HG02943 (cell line): ENCODE measurements around the gene ERBB3.
"Not testable (repeated sequence)": the region's sequence is repeated elsewhere in the genome, so short reads cannot be mapped to it uniquely, and the experiment has no call there.

Experiments
- ATAC-seq: cut with Tn5 transposase; IDR thresholded peaks from one replicate; pipeline ENCODE4 v1.9.1; 2021; ENCODE audit warnings: mild to moderate bottlenecking, low read depth, moderate library complexity; ENCODE audit not compliant: unreplicated experiment

The ERBB3 gene

DNA sequence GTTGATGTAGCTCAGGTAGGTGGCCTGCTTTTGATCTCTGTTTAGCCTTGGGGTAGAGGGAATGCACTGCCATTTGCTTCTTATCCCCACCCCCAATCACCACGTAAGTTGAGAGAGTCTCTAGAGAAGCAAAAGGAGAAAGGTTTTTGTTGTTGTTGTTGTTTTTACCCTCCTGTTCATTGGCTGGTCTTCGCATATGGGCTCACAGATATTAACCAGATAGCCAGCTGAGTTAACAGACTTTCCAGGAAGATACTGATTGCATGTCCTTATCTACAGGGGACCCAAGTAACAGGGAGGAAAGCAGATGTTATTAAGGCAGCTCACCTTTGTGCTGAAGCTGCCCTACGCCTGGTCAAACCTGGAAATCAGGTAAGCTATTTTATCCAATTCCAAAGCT is 27.3 kb downstream of the ERBB3 start:
- ATAC-seq = no peak

DNA sequence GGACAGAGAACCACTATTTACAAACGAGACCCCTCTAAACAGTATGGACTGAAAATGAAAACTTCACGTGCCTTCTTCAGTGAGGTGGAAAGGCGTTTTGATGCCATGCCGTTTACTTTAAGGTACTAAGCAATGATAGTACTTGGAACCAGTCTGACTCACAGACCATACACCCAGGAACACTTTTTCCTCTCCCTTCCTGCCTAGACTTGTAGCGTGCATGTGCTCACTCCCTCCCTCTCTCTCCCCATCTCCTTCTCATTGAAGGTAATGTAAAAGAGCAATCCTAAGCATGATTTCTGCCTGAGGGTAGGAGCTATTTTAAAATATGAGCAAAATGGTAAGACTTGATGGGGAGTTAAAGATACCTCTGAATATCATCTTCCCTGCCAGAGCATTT is 30.6 kb downstream of the ERBB3 start:
- no peak for ATAC-seq

DNA sequence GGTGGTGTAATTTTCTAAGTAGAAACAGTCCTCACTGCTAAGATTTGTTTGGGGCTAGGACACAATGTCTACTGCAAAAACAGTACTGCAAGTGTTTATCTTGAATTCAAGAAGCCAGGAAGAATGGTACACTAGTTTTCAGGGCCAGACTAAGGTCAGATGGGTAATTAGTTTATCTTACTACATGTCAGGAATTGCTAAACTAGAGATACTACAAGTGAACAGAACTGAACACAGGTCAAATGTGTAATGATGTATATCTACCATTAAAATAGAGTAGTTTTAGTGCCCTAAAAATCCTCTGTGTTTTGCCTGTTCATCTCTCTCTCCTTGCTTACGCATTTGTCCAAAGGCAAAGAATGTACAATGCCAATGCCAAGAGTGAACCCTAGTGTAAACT is 34.1 kb downstream of the ERBB3 start:
- ATAC-seq = no peak

DNA sequence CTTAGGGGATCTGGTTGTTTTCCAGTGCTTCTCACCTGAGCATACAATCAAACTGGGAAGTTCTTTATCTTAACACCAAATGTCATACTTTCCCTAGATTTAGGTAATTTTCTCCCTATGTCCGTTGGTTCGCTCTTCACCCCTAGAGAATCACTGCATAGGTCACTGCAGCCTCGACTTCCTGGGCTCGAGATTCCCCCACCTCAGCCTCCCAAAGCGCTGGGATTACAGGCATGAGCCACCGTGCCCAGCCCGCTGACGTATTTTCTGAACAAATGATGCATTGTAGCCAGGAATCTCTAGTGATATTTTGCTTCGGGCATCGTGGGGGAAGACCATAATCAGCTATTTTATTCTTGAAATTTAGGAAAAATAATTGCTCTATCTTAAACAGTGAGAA is 35.4 kb downstream of the ERBB3 start:
- ATAC-seq = no peak

GRCh38 chr12:56116267-56117081 is 36.5 kb downstream of the ERBB3 start, which contains the start of gene RPL41:
Gene RPL41, plus strand, starts transcription at chr12:56116633.
- no peak for ATAC-seq

DNA sequence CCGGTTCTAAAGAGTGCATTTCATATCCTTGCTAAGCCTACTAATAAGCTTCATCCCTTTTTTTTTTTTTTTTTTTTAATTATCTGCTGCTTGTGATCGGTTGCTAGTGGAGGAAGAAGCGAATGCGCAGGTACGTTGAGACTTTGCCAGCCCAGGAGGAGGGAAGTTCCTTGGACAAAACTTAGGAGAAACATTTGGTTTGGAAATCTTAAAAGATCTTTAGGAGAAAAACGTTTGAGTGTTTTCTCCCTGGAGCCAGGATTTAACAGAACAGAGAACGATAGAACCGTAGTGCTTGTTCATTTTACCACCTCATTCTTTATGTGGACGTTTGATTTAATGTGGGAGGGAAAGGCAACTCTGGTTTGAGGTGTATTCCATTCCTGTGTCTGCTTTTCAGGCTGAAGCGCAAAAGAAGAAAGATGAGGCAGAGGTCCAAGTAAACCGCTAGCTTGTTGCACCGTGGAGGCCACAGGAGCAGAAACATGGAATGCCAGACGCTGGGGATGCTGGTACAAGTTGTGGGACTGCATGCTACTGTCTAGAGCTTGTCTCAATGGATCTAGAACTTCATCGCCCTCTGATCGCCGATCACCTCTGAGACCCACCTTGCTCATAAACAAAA is 37.2 kb downstream of the ERBB3 start:
- not testable (repeated sequence) for ATAC-seq

DNA sequence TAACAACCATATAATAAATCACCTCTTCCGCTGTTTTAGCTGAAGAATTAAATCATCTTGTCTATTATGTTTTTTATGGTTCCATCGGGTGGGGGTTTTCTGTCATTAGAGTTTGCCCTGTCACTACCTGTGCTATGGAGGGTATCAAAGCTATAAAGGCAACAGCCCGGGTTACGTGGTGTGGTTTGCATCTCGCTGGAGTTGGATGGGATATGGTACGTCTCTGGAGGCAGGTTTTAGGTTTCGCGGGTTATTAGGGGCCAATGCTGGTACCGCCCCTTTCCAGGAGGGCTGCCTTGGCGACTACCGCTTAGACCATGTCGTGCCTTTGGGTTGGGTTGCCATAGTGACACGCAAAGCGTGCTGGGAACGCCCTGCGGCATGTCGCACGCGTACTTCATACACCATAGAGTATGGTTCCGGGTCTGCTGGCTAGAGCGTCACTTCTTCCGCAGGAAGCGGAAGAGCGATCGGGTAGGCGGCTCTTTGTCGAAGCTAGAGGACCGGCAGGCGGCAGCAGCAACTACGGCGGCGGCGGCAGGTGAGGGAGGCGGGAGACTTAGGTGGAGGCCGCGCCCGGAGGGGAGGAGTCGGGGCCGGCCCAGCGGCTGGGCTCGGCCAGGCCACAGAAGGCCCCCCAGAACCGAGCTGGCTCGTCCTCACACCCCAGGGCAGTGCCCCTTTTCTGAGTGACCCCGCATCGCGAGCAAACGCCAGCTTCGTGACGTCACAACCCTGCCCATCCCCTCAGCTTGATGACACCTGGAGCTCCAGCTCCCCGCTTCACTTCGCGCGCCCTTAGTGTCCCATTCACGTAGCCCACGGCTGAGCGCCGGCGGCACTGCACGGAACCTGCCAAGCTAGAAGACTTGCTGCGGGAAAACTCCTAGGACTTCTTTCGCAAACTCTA is 38.1 kb downstream of the ERBB3 start, which contains the start of gene ZC3H10:
Gene ZC3H10, plus strand, starts transcription at position 489 of the 910 bp plus-strand sequence. CDS start 2,297 bp downstream, outside the sequence.
- peak; percentile 79 for ATAC-seq

GRCh38 chr12:56118688-56119357 is 38.9 kb downstream of the ERBB3 start:
- ATAC-seq = peak; percentile 3

GRCh38 chr12:56119361-56119796 is 39.4 kb downstream of the ERBB3 start:
- ATAC-seq = no peak

DNA sequence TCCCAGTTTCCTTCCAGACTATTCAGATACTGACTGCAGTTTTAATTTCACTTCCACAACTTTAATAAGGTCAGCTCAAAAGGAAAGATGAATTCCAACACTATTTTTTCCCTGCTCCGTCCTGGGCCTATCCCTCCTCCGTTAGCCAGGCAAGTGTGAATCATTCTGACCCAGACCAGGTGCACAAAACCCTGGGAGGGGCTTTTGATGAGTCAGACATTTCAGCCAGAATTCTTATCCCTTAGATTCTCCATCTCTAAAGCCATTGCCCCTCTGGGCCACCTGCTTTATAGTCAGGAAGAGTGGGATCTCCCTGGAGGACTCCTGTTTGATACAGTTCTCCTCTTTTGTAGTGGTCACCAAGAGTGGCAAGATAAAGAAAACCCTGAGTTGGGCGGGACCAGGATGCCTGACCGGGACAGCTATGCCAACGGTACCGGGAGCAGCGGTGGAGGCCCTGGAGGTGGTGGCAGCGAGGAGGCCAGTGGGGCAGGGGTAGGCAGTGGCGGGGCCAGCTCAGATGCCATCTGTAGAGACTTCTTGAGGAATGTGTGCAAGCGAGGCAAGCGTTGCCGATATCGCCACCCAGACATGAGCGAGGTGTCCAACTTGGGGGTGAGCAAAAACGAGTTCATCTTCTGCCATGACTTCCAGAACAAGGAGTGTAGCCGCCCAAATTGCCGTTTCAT is 40.3 kb downstream of the ERBB3 start:
- no peak for ATAC-seq

DNA sequence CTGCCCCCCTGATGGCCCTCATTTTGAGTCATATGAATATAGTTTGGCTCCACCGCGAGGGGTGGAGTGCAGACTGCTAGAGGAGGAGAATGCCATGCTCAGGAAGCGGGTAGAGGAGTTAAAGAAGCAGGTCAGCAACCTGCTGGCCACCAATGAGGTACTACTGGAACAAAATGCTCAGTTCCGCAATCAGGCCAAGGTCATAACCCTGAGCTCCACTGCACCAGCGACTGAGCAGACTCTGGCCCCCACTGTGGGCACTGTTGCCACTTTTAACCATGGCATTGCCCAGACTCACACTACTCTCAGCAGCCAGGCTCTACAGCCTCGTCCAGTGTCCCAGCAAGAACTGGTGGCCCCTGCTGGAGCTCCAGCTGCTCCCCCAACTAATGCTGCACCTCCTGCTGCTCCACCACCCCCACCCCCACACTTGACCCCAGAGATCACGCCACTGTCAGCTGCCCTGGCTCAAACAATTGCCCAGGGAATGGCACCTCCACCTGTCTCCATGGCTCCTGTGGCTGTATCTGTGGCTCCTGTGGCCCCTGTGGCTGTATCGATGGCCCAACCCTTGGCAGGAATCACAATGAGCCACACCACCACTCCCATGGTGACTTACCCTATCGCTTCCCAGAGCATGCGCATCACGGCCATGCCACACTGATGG is 41.4 kb downstream of the ERBB3 start:
- no peak for ATAC-seq

DNA sequence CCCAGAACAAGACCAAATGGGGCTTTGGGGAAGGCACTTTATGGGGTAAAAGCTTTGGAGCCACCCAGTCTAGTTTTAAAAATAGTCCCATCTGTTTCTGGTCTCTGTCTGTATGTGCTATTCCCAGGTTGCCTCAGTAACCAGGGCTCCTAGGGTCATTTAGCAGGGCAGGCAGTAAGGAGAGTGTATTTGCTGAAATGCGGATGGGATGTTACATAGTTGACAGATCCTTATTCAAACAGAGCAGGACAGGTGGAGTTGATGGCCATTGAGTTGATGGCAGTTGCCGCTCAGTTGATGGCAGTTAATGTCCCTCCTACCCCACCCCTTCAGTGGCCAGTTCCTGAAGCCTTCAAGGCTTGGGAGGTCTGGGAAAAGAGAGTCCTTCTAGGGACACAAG is 42.7 kb downstream of the ERBB3 start:
- no peak for ATAC-seq

DNA sequence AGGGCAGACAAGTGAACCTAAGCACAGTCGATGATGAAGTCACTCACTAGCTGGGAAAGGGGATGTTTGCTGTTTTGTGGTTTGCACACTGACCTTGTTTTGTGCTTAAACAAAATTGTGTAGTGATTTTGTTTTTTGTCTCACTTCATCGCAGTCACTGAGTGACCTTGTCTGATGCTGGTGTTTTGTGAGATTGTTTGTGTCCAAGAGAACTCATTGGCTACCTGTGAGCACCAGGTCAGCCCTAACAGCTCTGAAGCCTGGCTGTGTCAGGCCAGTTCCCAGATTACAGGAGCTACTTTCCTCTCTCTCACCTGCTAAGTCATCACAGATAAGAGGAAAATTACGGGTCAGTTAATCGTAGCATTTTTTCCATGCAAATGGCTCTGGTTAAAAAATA is 44.2 kb downstream of the ERBB3 start:
- ATAC-seq = no peak

- ATAC-seq = no peak
These were observed 46.8 kb downstream of the ERBB3 start for GRCh38 chr12:56126732-56127239.

DNA sequence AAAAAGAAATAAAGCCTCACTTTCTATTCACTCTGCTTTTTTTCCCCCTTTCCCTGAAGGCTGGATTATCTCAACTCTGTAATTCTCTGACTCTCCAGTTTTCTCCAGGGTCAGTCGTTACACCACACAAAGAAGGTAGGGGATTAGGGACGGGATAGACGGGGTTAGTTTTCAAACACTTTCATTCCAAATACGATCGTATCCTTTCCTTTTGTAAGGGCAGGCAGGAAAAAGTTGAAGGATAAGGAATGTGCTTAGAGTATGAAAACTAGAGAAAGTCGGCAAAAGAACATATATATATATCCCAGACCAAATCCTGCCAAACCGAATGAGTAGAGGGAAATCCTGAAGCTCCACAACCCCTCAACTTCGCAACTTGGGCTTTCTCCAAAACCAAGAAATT is 47.5 kb downstream of the ERBB3 start:
- ATAC-seq = no peak

DNA sequence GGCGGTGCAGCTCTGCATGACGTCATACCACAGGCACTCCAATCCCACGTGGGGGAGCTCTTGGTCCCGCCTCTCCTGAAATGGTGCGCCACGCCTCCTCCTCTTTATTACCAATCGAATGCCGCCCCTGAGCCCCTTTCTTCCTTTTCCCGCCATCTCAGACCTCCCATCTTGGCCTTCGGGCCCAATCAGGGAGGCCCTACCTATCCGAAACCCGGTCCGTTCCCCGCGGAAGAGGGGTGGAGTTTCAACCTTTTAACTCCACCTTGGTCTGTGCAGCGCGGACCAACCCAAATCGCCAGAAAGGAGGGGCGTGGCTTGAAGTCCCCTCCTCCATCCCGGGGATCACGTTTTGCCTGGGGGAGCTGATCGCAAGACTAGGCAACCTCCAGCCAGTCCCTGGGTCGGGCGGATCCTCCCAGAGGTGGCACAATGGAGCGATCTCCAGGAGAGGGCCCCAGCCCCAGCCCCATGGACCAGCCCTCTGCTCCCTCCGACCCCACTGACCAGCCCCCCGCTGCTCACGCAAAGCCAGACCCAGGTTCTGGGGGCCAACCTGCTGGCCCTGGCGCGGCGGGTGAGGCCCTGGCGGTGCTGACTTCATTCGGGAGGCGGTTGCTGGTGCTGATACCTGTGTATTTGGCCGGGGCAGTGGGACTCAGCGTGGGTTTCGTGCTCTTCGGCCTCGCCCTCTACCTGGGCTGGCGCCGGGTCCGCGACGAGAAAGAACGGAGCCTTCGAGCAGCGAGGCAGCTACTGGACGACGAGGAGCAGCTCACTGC is 48.1 kb downstream of the ERBB3 start, which contains the start of gene ESYT1:
Gene ESYT1, plus strand, starts transcription at position 380 of the 782 bp plus-strand sequence. Its CDS starts 53 bp downstream, at position 433.
- ATAC-seq = peak; percentile 84

- ATAC-seq = no peak
These were observed 48.8 kb downstream of the ERBB3 start for GRCh38 chr12:56128670-56129205.
